Activated naive CD8-positive, alpha-beta T cell treated with anti-CD3 and anti-CD28 coated beads, Interleukin-2, amount 50 U/mL, for 24 hours (primary cell): ENCODE data around the gene ACO1.

ENCODE experiments used
- ATAC-seq: fragments of 150-1000 bp; cut with Tn5 transposase; one replicate; pipeline ENCODE4 v1.10.0; 2021
- DNase-seq: peaks from one replicate; pipeline ENCODE4 v3.0.0; 2021
- H3K27ac Mint-ChIP-seq: one replicate; pipeline ENCODE4 v1.8.0; 2021; ENCODE audit warnings: mild to moderate bottlenecking, mixed read lengths
- H3K27me3 Mint-ChIP-seq: one replicate; pipeline ENCODE4 v1.8.0; 2021; ENCODE audit warnings: mixed read lengths
- H3K36me3 Mint-ChIP-seq: one replicate; pipeline ENCODE4 v1.8.0; 2021; ENCODE audit warnings: low read depth, mixed read lengths
- H3K4me1 Mint-ChIP-seq: one replicate; pipeline ENCODE4 v1.8.0; 2021; ENCODE audit warnings: mixed read lengths
- H3K4me3 Mint-ChIP-seq: one replicate; pipeline ENCODE4 v1.8.0; 2021; ENCODE audit warnings: mild to moderate bottlenecking, moderate library complexity, mixed read lengths
- H3K9me3 Mint-ChIP-seq: one replicate; pipeline ENCODE4 v1.8.0; 2021; ENCODE audit warnings: mixed read lengths

Gene ACO1

GRCh38 chr9:32423371-32423770 lies 38.9 kb downstream of the ACO1 start:
- H3K27ac Mint-ChIP-seq, result no peak overlapping the region
- no peak overlapping the region for H3K4me3 Mint-ChIP-seq
- peaks cover 13% of the 10 kb centered on the region for H3K36me3 Mint-ChIP-seq
- H3K27me3 Mint-ChIP-seq, result no peaks in the 10 kb centered on the region
- H3K9me3 Mint-ChIP-seq, result no peaks in the 10 kb centered on the region
- ATAC-seq (no peak), DNase-seq (no peak)
- no peaks in the 10 kb centered on the region for H3K4me1 Mint-ChIP-seq

- Mint-ChIP-seq H3K4me1 (no peaks in the 10 kb centered on the region), H3K4me3 (no peak overlapping the region), H3K27ac (no peak overlapping the region), H3K27me3 (no peaks in the 10 kb centered on the region), H3K9me3 (no peaks in the 10 kb centered on the region), H3K36me3 (peaks cover 9% of the 10 kb centered on the region)
- no peak for ATAC-seq
- no peak for DNase-seq
Observed at GRCh38 chr9:32424616-32425015, 40.2 kb downstream of the ACO1 start.

GRCh38 chr9:32426278-32426939 lies 42.0 kb downstream of the ACO1 start:
- no peak for DNase-seq

GRCh38 chr9:32427111-32427873 lies 42.8 kb downstream of the ACO1 start:
- ATAC-seq, result peak; percentile 20

More at GRCh38 chr9:32426278-32426939, 42.0 kb downstream of the ACO1 start:
- Mint-ChIP-seq H3K27me3 (no peaks in the 10 kb centered on the region), H3K4me3 (no peak overlapping the region), H3K4me1 (no peaks in the 10 kb centered on the region), H3K27ac (no peak overlapping the region), H3K9me3 (no peaks in the 10 kb centered on the region), H3K36me3 (peaks cover 5% of the 10 kb centered on the region)
- no peak for ATAC-seq

GRCh38 chr9:32430720-32431119 lies 46.3 kb downstream of the ACO1 start:
- Mint-ChIP-seq H3K27ac (no peak overlapping the region), H3K4me1 (no peaks in the 10 kb centered on the region), H3K27me3 (no peaks in the 10 kb centered on the region), H3K4me3 (no peak overlapping the region), H3K36me3 (no peaks in the 10 kb centered on the region), H3K9me3 (no peaks in the 10 kb centered on the region)
- DNase-seq (no peak), ATAC-seq (no peak)

More at GRCh38 chr9:32427111-32427873, 42.8 kb downstream of the ACO1 start:
- H3K36me3 Mint-ChIP-seq, result peaks cover 4% of the 10 kb centered on the region
- H3K27ac Mint-ChIP-seq, result no peak overlapping the region
- DNase-seq, result no peak
- H3K9me3 Mint-ChIP-seq, result no peaks in the 10 kb centered on the region
- no peaks in the 10 kb centered on the region for H3K27me3 Mint-ChIP-seq
- H3K4me1 Mint-ChIP-seq, result no peaks in the 10 kb centered on the region
- H3K4me3 Mint-ChIP-seq, result no peak overlapping the region

GRCh38 chr9:32431196-32431595 lies 46.8 kb downstream of the ACO1 start:
- H3K27me3 Mint-ChIP-seq, result no peaks in the 10 kb centered on the region
- DNase-seq, result no peak
- no peak overlapping the region for H3K4me3 Mint-ChIP-seq
- no peak overlapping the region for H3K27ac Mint-ChIP-seq
- ATAC-seq, result no peak
- H3K36me3 Mint-ChIP-seq, result no peaks in the 10 kb centered on the region
- no peaks in the 10 kb centered on the region for H3K9me3 Mint-ChIP-seq
- no peaks in the 10 kb centered on the region for H3K4me1 Mint-ChIP-seq

GRCh38 chr9:32431940-32432555 lies 47.6 kb downstream of the ACO1 start:
- no peak overlapping the region for H3K27ac Mint-ChIP-seq
- no peak overlapping the region for H3K4me3 Mint-ChIP-seq
- H3K4me1 Mint-ChIP-seq, result no peaks in the 10 kb centered on the region
- no peaks in the 10 kb centered on the region for H3K27me3 Mint-ChIP-seq
- peak; percentile 51 for ATAC-seq
- DNase-seq, result peak; percentile 38
- no peaks in the 10 kb centered on the region for H3K36me3 Mint-ChIP-seq
- H3K9me3 Mint-ChIP-seq, result no peaks in the 10 kb centered on the region

GRCh38 chr9:32434892-32435291 lies 50.4 kb downstream of the ACO1 start:
- no peak overlapping the region for H3K4me3 Mint-ChIP-seq
- H3K27ac Mint-ChIP-seq, result no peak overlapping the region
- ATAC-seq (no peak), DNase-seq (no peak)
- no peaks in the 10 kb centered on the region for H3K4me1 Mint-ChIP-seq
- peaks cover 3% of the 10 kb centered on the region for H3K36me3 Mint-ChIP-seq
- H3K27me3 Mint-ChIP-seq, result no peaks in the 10 kb centered on the region
- no peaks in the 10 kb centered on the region for H3K9me3 Mint-ChIP-seq

GRCh38 chr9:32441678-32442077 lies 57.2 kb downstream of the ACO1 start:
- Mint-ChIP-seq H3K27ac (no peak overlapping the region), H3K4me1 (no peaks in the 10 kb centered on the region), H3K4me3 (no peak overlapping the region), H3K27me3 (no peaks in the 10 kb centered on the region), H3K9me3 (no peaks in the 10 kb centered on the region), H3K36me3 (peaks cover 22% of the 10 kb centered on the region)
- ATAC-seq (no peak), DNase-seq (no peak)

- Mint-ChIP-seq H3K4me1 (no peaks in the 10 kb centered on the region), H3K36me3 (peaks cover 28% of the 10 kb centered on the region), H3K9me3 (no peaks in the 10 kb centered on the region), H3K27ac (no peak overlapping the region), H3K27me3 (no peaks in the 10 kb centered on the region), H3K4me3 (no peak overlapping the region)
- ATAC-seq (no peak), DNase-seq (no peak)
Observed at GRCh38 chr9:32442433-32442832, 58.0 kb downstream of the ACO1 start.

- Mint-ChIP-seq H3K9me3 (no peaks in the 10 kb centered on the region), H3K4me3 (no peak overlapping the region), H3K27ac (no peak overlapping the region), H3K4me1 (no peaks in the 10 kb centered on the region), H3K27me3 (no peaks in the 10 kb centered on the region), H3K36me3 (peaks cover 19% of the 10 kb centered on the region)
- DNase-seq (no peak), ATAC-seq (no peak)
Observed at GRCh38 chr9:32449969-32450368, 65.5 kb downstream of the ACO1 start.

GRCh38 chr9:32454280-32454679 lies 69.8 kb downstream of the ACO1 start:
- H3K27ac Mint-ChIP-seq, result no peak overlapping the region
- H3K9me3 Mint-ChIP-seq, result no peaks in the 10 kb centered on the region
- H3K4me3 Mint-ChIP-seq, result no peak overlapping the region
- peaks cover 8% of the 10 kb centered on the region for H3K36me3 Mint-ChIP-seq
- DNase-seq, result no peak
- no peaks in the 10 kb centered on the region for H3K4me1 Mint-ChIP-seq
- no peak for ATAC-seq
- no peaks in the 10 kb centered on the region for H3K27me3 Mint-ChIP-seq

GRCh38 chr9:32455738-32456137 lies 71.3 kb downstream of the ACO1 start:
- no peaks in the 10 kb centered on the region for H3K27me3 Mint-ChIP-seq
- peaks cover 3% of the 10 kb centered on the region for H3K36me3 Mint-ChIP-seq
- no peak for ATAC-seq
- H3K4me3 Mint-ChIP-seq, result no peak overlapping the region
- H3K27ac Mint-ChIP-seq, result no peak overlapping the region
- no peaks in the 10 kb centered on the region for H3K9me3 Mint-ChIP-seq
- H3K4me1 Mint-ChIP-seq, result no peaks in the 10 kb centered on the region
- DNase-seq, result no peak

- H3K27me3 Mint-ChIP-seq, result no peaks in the 10 kb centered on the region
- H3K9me3 Mint-ChIP-seq, result no peaks in the 10 kb centered on the region
- no peak overlapping the region for H3K27ac Mint-ChIP-seq
- DNase-seq (no peak), ATAC-seq (no peak)
- no peaks in the 10 kb centered on the region for H3K4me1 Mint-ChIP-seq
- H3K4me3 Mint-ChIP-seq, result no peak overlapping the region
- H3K36me3 Mint-ChIP-seq, result peaks cover 3% of the 10 kb centered on the region
Observed at GRCh38 chr9:32456564-32456963, 72.1 kb downstream of the ACO1 start.
